Caco-2 (cell line): Measurements from ENCODE around the gene PDE5A. TPM values are rescaled to one million over a fixed set of nuclear protein-coding genes. Genes with fewer than 3 reads are reported as not detected.

Source experiments
- BruUV-seq: library from RNA; stranded (reverse); fragments of 400-500 nt; replicated peaks from 2 replicates; lab custom pipeline; 2021; lab: Mats Ljungman, UMichigan
- CTCF ChIA-PET: fragments of 300-600 bp; sonication (Branson Sonifier 250); formaldehyde crosslinking; loops from one replicate; lab custom pipeline; 2022; ENCODE audit warnings: antibody characterized with exemption; lab: Charles Lee
- POLR2A ChIA-PET: fragments of 300-600 bp; sonication (Branson Sonifier 250); formaldehyde crosslinking; loops from one replicate; lab custom pipeline; 2022; ENCODE audit warnings: antibody characterized with exemption; lab: Charles Lee
- DNase-seq, 2 experiments: peaks; one replicate each; pipeline versions ENCODE4 v3.0.0 to v3.0.0-alpha.2; 2020 to 2022
- H3K27me3 ChIP-seq: replicated peaks from 2 replicates; pipeline ENCODE4 v1.6.0; 2011; ENCODE audit warnings: low read length; ENCODE audit not compliant: control insufficient read depth, insufficient read depth
- H3K36me3 ChIP-seq: 2 replicates; pipeline ENCODE4 v1.5.1; 2011; ENCODE audit warnings: low read length; ENCODE audit not compliant: control insufficient read depth, insufficient read depth
- H3K4me1 ChIP-seq: fragments of 250-450 bp; sonication (Bioruptor Pico); 2 replicates; pipeline ENCODE4 v1.5.1; 2020; ENCODE audit warnings: mild to moderate bottlenecking
- H3K4me3 ChIP-seq: 2 replicates; pipeline ENCODE4 v1.5.1; 2011; ENCODE audit warnings: low read depth, mild to moderate bottlenecking, control low read depth, low read length
- H3K9me3 ChIP-seq: fragments of 250-450 bp; sonication (Bioruptor Pico); 2 replicates; pipeline ENCODE4 v1.5.1; 2020; ENCODE audit warnings: mild to moderate bottlenecking, moderate library complexity
- H3K27ac Mint-ChIP-seq: one replicate; pipeline ENCODE4 v1.8.0; 2022; ENCODE audit warnings: mixed read lengths; ENCODE audit not compliant: unreplicated experiment
- H3K27me3 Mint-ChIP-seq: one replicate; pipeline ENCODE4 v1.8.0; 2022; ENCODE audit warnings: mixed read lengths; ENCODE audit not compliant: insufficient read depth, unreplicated experiment
- H3K36me3 Mint-ChIP-seq: one replicate; pipeline ENCODE4 v1.8.0; 2022; ENCODE audit warnings: mild to moderate bottlenecking, mixed read lengths; ENCODE audit not compliant: insufficient read depth, unreplicated experiment
- H3K4me1 Mint-ChIP-seq: one replicate; pipeline ENCODE4 v1.8.0; 2022; ENCODE audit warnings: low read depth, mixed read lengths; ENCODE audit not compliant: unreplicated experiment
- H3K4me3 Mint-ChIP-seq: one replicate; pipeline ENCODE4 v1.8.0; 2022; ENCODE audit warnings: mild to moderate bottlenecking, moderate library complexity, mixed read lengths; ENCODE audit not compliant: unreplicated experiment
- H3K9me3 Mint-ChIP-seq: one replicate; pipeline ENCODE4 v1.8.0; 2022; ENCODE audit warnings: mixed read lengths; ENCODE audit not compliant: unreplicated experiment
- intact Hi-C: fragments of 100-400 bp; cut with micrococcal nuclease; formaldehyde crosslinking; loops from one replicate; pipeline ENCODE4 v1.10.0; 2022; ENCODE audit not compliant: unreplicated experiment
- total RNA-seq: library from RNA; stranded (reverse); gene quantifications from 2 replicates; pipeline ENCODE4 v1.2.3, GENCODE V29; 2022
- TF ChIP-seq, protein P1 (sequence below), 2 experiments: fragments of 200-600 bp in 1 of 2; IDR thresholded peaks; 1 replicate in 1 of 2; 2 replicates in 1 of 2; pipeline versions ENCODE4 v1.5.1 to v1.8.0; 2011 to 2022; ENCODE audit warnings: antibody characterized with exemption in 1 of 2, control low read depth in 1 of 2, inconsistent platforms in 1 of 2, low read depth in 1 of 2, low read length in 1 of 2, mild to moderate bottlenecking in 1 of 2, moderate library complexity in 1 of 2; ENCODE audit not compliant: insufficient read depth in 1 of 2, severe bottlenecking in 1 of 2, unreplicated experiment in 1 of 2

PDE5A gene
- total RNA-seq, 1 experiment from 2014 or later, result 7.9 TPM

DNA sequence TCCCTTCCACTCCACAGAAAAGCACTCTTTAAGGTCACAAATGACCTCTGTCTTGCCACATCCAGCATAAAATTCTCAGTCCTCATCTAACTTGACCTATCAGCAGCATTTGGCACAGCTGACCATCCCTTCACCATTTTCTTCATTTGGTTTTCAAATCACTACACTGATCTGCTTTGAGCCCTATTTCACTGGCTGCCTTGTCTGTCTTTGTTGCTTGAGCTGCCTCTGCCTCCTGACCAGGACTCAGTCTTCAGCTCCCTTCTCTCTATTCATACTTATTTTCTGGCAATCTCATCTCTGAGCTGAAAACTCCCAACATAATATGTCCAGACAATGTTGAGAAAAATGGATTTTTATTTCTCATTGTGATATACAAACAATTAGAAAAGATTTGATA lies 27.7 kb upstream of the PDE5A start:
- ChIA-PET POLR2A (no interaction called here), CTCF (no interaction called here)
- no peaks in the 10 kb centered on the region for H3K36me3 Mint-ChIP-seq
- Histone ChIP-seq H3K4me1 (peaks cover 31% of the 10 kb centered on the region), H3K4me3 (no peak overlapping the region), H3K27me3 (no peaks in the 10 kb centered on the region), H3K9me3 (0 out of 2 replicates have a peak, but pooled peaks cover 3% of the 10 kb centered on the region), H3K36me3 (no peaks in the 10 kb centered on the region)
- peaks cover 8% of the 10 kb centered on the region for H3K4me1 Mint-ChIP-seq
- DNase-seq, result no peak
- no peaks in the 10 kb centered on the region for H3K9me3 Mint-ChIP-seq
- H3K27me3 Mint-ChIP-seq, result no peaks in the 10 kb centered on the region
- intact Hi-C loops, result no loop called here
- TF ChIP-seq, protein P1, sequence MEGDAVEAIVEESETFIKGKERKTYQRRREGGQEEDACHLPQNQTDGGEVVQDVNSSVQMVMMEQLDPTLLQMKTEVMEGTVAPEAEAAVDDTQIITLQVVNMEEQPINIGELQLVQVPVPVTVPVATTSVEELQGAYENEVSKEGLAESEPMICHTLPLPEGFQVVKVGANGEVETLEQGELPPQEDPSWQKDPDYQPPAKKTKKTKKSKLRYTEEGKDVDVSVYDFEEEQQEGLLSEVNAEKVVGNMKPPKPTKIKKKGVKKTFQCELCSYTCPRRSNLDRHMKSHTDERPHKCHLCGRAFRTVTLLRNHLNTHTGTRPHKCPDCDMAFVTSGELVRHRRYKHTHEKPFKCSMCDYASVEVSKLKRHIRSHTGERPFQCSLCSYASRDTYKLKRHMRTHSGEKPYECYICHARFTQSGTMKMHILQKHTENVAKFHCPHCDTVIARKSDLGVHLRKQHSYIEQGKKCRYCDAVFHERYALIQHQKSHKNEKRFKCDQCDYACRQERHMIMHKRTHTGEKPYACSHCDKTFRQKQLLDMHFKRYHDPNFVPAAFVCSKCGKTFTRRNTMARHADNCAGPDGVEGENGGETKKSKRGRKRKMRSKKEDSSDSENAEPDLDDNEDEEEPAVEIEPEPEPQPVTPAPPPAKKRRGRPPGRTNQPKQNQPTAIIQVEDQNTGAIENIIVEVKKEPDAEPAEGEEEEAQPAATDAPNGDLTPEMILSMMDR (IDR thresholded peaks at IDR 0.05; ENCODE audit: insufficient read depth in 1 of 2, low read depth in 1 of 2, low read length in 1 of 2, severe bottlenecking in 1 of 2, unreplicated experiment in 1 of 2), result no peak
- H3K4me3 Mint-ChIP-seq, result no peak overlapping the region
- BruUV-seq, result no TSS peak
- H3K27ac Mint-ChIP-seq, result no peak overlapping the region

GRCh38 chr4:119655111-119655837 lies 26.7 kb upstream of the PDE5A start:
- Histone ChIP-seq H3K36me3 (no peaks in the 10 kb centered on the region), H3K4me3 (no peak overlapping the region), H3K27me3 (no peaks in the 10 kb centered on the region), H3K4me1 (peaks cover 27% of the 10 kb centered on the region), H3K9me3 (0 out of 2 replicates have a peak, but pooled peaks cover 3% of the 10 kb centered on the region)
- H3K36me3 Mint-ChIP-seq, result no peaks in the 10 kb centered on the region
- no peak for DNase-seq
- H3K4me3 Mint-ChIP-seq, result no peak overlapping the region
- TF ChIP-seq, protein P1 (IDR thresholded peaks at IDR 0.05; ENCODE audit: insufficient read depth in 1 of 2, low read depth in 1 of 2, low read length in 1 of 2, severe bottlenecking in 1 of 2, unreplicated experiment in 1 of 2), result no peak
- H3K27me3 Mint-ChIP-seq, result no peaks in the 10 kb centered on the region
- BruUV-seq, result no TSS peak
- intact Hi-C loops, result no loop called here
- no peak overlapping the region for H3K27ac Mint-ChIP-seq
- H3K9me3 Mint-ChIP-seq, result no peaks in the 10 kb centered on the region
- H3K4me1 Mint-ChIP-seq, result peaks cover 8% of the 10 kb centered on the region
- ChIA-PET CTCF (no interaction called here), POLR2A (interaction anchor here (0.6 kb wide), 1 partner anchor 26 kb away, joined by 3 read pairs; no protein-coding TSS in a partner anchor)

DNA sequence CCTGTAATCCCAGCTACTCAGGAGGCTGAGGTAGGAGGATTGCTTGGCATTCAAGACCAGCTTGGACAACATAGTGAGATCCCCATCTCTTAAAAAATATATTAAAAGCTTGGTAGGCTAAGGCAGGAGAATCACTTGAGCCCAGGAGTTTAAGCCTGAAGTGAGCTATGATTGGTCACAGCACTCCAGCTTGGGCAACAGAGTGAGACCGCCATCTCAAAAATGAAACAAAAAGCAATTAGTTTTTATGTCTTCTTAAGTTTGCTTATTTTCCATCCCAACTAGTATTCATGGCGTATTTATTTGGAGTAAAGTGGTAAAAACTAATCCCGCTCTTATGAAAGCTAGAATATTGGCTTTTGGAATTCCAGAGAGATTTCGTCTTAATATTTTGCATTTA lies 25.4 kb upstream of the PDE5A start:
- Histone ChIP-seq H3K36me3 (no peaks in the 10 kb centered on the region), H3K9me3 (0 out of 2 replicates have a peak, but pooled peaks cover 3% of the 10 kb centered on the region), H3K4me1 (peaks cover 21% of the 10 kb centered on the region), H3K27me3 (no peaks in the 10 kb centered on the region), H3K4me3 (no peak overlapping the region)
- H3K4me3 Mint-ChIP-seq, result no peak overlapping the region
- no peak overlapping the region for H3K27ac Mint-ChIP-seq
- H3K4me1 Mint-ChIP-seq, result peaks cover 7% of the 10 kb centered on the region
- ChIA-PET POLR2A (no interaction called here), CTCF (no interaction called here)
- H3K36me3 Mint-ChIP-seq, result no peaks in the 10 kb centered on the region
- no peaks in the 10 kb centered on the region for H3K27me3 Mint-ChIP-seq
- no peaks in the 10 kb centered on the region for H3K9me3 Mint-ChIP-seq
- BruUV-seq, result no TSS peak
- intact Hi-C loops, result no loop called here
- TF ChIP-seq, protein P1 (IDR thresholded peaks at IDR 0.05; ENCODE audit: insufficient read depth in 1 of 2, low read depth in 1 of 2, low read length in 1 of 2, severe bottlenecking in 1 of 2, unreplicated experiment in 1 of 2), result no peak
- no peak for DNase-seq
